Loucy (cell line): ENCODE data around the gene NDE1.
"Not testable (repeated sequence)": the region's sequence is repeated elsewhere in the genome, so short reads cannot be mapped to it uniquely, and the experiment has no call there.

Experiments
- H2AFZ ChIP-seq: fragments of 200-600 bp; sonication (generic); 2 replicates; pipeline ENCODE4 v1.6.0; 2016; ENCODE audit warnings: antibody characterized with exemption, mild to moderate bottlenecking, low read length, moderate library complexity
- H3F3A ChIP-seq: fragments of 200-600 bp; 2 replicates; pipeline ENCODE4 v1.6.0; 2016; ENCODE audit warnings: antibody characterized with exemption, low read depth, mild to moderate bottlenecking
- H3K27me3 ChIP-seq: fragments of 200-600 bp; sonication (generic); 2 replicates; pipeline ENCODE4 v1.6.1; 2014; ENCODE audit warnings: low read length, mild to moderate bottlenecking; ENCODE audit not compliant: insufficient read depth, poor library complexity, severe bottlenecking
- H3K36me3 ChIP-seq: fragments of 200-600 bp; sonication (generic); 2 replicates; pipeline ENCODE4 v1.6.1; 2016; ENCODE audit warnings: low read length; ENCODE audit not compliant: insufficient read depth
- H3K4me1 ChIP-seq: fragments of 200-600 bp; sonication (generic); 2 replicates; pipeline ENCODE4 v1.5.1; 2014; ENCODE audit warnings: low read length, mild to moderate bottlenecking; ENCODE audit not compliant: insufficient read depth, poor library complexity, severe bottlenecking
- H3K4me2 ChIP-seq: fragments of 200-600 bp; sonication (generic); 2 replicates; pipeline ENCODE4 v1.6.0; 2014; ENCODE audit warnings: antibody characterized with exemption, low read length, low read depth, mild to moderate bottlenecking; ENCODE audit not compliant: poor library complexity, severe bottlenecking
- H3K4me3 ChIP-seq: fragments of 200-600 bp; sonication (generic); 2 replicates; pipeline ENCODE4 v1.5.1; 2014; ENCODE audit warnings: low read length, mild to moderate bottlenecking, mixed read lengths; ENCODE audit not compliant: poor library complexity, severe bottlenecking
- H3K79me2 ChIP-seq: fragments of 200-600 bp; sonication (generic); 2 replicates; pipeline ENCODE4 v1.6.1; 2014; ENCODE audit warnings: low read length; ENCODE audit not compliant: insufficient read depth
- H3K9ac ChIP-seq: fragments of 200-600 bp; sonication (generic); 2 replicates; pipeline ENCODE4 v1.6.0; 2014; ENCODE audit warnings: mild to moderate bottlenecking, low read depth, low read length, moderate library complexity; ENCODE audit not compliant: poor library complexity, severe bottlenecking
- H3K9me2 ChIP-seq: fragments of 200-600 bp; sonication (generic); replicated peaks from 2 replicates; pipeline ENCODE4 v1.6.1; 2016; ENCODE audit warnings: low read depth, low read length, mixed read lengths
- H3K9me3 ChIP-seq: fragments of 200-600 bp; sonication (generic); 2 replicates; pipeline ENCODE4 v1.6.1; 2014; ENCODE audit warnings: mild to moderate bottlenecking, antibody characterized with exemption, low read length, low read depth; ENCODE audit not compliant: insufficient read depth
- H4K20me1 ChIP-seq: fragments of 200-600 bp; sonication (generic); 2 replicates; pipeline ENCODE4 v1.6.0; 2014; ENCODE audit warnings: antibody characterized with exemption, low read length, mild to moderate bottlenecking; ENCODE audit not compliant: insufficient read depth, poor library complexity, severe bottlenecking
- EZH2phosphoT487 ChIP-seq: fragments of 200-600 bp; IDR thresholded peaks from 2 replicates; pipeline ENCODE4 v1.6.1; 2018; ENCODE audit warnings: antibody characterized with exemption, mild to moderate bottlenecking, moderate library complexity, borderline replicate concordance
- TF ChIP-seq, protein P1 (sequence below): fragments of 200-600 bp; sonication (generic); conservative IDR thresholded peaks from 2 replicates; pipeline ENCODE4 v1.5.1; 2014; ENCODE audit warnings: mild to moderate bottlenecking, antibody characterized with exemption, low read length

The NDE1 gene

DNA sequence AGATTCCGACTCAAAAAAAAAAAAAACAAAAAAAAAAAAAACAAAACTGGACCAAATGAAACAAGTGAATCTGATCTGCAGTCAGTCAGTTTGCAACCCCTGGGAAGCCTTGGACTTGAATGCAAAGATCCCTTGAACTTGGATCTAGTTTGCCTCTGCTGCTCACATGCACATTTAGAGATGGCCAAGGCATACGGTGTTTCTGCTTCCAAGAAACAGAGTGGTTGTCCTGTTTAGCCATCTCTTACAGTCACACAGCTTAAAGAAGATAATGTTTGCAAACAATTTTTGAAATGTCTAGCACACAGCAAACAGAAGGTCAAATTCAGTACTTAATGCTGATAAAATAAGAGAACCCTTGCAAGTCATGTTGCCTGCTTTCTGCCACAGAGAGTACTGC lies 4.5 kb downstream of the NDE1 start:
- Histone ChIP-seq H2AFZ (no peak overlapping the region), H3K9me2 (no peaks in the 10 kb centered on the region), H4K20me1 (peaks cover 9% of the 10 kb centered on the region), H3K36me3 (no peaks in the 10 kb centered on the region), H3K9ac (no peak overlapping the region), H3K27me3 (no peaks in the 10 kb centered on the region), H3K4me1 (peaks cover 13% of the 10 kb centered on the region), H3K4me3 (no peak overlapping the region), H3K79me2 (peaks cover 81% of the 10 kb centered on the region), H3K4me2 (peak overlapping the region; percentile 64), H3K9me3 (no peaks in the 10 kb centered on the region), H3F3A (no peaks in the 10 kb centered on the region)
- TF ChIP-seq EZH2phosphoT487: no peak
- TF ChIP-seq, protein P1, sequence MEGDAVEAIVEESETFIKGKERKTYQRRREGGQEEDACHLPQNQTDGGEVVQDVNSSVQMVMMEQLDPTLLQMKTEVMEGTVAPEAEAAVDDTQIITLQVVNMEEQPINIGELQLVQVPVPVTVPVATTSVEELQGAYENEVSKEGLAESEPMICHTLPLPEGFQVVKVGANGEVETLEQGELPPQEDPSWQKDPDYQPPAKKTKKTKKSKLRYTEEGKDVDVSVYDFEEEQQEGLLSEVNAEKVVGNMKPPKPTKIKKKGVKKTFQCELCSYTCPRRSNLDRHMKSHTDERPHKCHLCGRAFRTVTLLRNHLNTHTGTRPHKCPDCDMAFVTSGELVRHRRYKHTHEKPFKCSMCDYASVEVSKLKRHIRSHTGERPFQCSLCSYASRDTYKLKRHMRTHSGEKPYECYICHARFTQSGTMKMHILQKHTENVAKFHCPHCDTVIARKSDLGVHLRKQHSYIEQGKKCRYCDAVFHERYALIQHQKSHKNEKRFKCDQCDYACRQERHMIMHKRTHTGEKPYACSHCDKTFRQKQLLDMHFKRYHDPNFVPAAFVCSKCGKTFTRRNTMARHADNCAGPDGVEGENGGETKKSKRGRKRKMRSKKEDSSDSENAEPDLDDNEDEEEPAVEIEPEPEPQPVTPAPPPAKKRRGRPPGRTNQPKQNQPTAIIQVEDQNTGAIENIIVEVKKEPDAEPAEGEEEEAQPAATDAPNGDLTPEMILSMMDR: no peak

DNA sequence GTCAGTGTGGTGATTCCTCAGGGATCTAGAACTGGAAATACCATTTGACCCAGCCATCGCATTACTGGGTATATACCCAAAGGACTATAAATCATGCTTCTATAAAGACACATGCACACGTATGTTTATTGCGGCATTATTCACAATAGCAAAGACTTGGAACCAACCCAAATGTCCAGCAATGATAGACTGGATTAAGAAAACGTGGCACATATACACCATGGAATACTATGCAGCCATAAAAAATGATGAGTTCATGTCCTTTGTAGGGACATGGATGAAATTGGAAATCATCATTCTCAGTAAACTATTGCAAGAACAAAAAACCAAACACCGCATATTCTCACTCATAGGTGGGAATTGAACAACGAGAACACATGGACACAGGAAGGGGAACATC lies 5.5 kb downstream of the NDE1 start:
- not testable (repeated sequence) for H3F3A ChIP-seq, H2AFZ ChIP-seq, H3K27me3 ChIP-seq, H3K9me2 ChIP-seq, H3K9ac ChIP-seq, H4K20me1 ChIP-seq, H3K4me3 ChIP-seq, H3K9me3 ChIP-seq, H3K36me3 ChIP-seq, H3K4me2 ChIP-seq
- peaks cover 83% of the 10 kb centered on the region for H3K79me2 ChIP-seq
- peaks cover 13% of the 10 kb centered on the region for H3K4me1 ChIP-seq

DNA sequence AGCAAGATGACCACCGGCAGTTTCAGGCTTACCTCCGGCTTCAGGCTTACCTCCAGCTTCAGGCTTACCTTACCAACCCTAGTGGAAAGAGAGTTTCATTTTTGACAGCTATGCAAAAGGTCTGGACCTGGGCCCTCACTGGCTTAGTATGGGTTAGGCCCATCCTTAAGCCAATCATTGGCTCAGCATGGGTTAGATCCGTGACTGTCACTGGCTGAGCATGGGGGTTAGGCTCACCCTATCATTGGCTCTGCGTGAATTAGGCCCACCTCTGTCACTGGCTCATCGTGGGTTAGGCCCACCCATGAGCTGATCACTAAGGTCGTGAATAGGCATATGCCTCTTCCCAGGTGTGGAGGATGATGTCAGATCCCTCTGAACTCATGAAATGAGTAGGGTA lies 8.1 kb downstream of the NDE1 start:
- peaks cover 70% of the 10 kb centered on the region for H3K79me2 ChIP-seq
- no peaks in the 10 kb centered on the region for H3F3A ChIP-seq
- H3K4me1 ChIP-seq: peaks cover 3% of the 10 kb centered on the region
- no peak overlapping the region for H3K4me2 ChIP-seq
- no peak overlapping the region for H3K4me3 ChIP-seq
- H3K9ac ChIP-seq: no peak overlapping the region
- H3K9me2 ChIP-seq: no peaks in the 10 kb centered on the region
- H3K36me3 ChIP-seq: no peaks in the 10 kb centered on the region
- peaks cover 5% of the 10 kb centered on the region for H4K20me1 ChIP-seq
- H2AFZ ChIP-seq: no peak overlapping the region
- TF ChIP-seq, protein P1: no peak
- H3K9me3 ChIP-seq: no peaks in the 10 kb centered on the region
- no peaks in the 10 kb centered on the region for H3K27me3 ChIP-seq

DNA sequence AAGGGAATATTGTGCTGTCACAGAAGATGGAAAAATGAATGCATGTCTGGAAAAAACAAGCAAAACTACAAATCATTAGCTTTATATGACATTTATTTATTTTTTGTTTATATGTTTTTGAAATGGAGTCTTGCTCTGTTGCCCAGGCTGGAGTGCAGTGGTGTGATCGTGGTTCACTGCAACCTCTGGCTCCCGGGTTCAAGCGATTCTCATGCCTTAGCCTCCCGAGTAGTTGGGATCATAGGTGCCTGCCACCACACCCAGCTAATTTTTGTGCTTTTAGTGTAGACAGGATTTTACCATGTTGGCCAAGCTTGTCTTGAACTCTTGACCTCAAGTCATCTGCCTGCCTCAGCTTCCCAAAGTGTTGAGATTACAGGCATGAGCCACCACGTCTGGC lies 8.5 kb downstream of the NDE1 start:
- Histone ChIP-seq H3K4me1 (peaks cover under 1% of the 10 kb centered on the region), H3K9me2 (no peaks in the 10 kb centered on the region), H3K9ac (no peak overlapping the region), H3F3A (no peaks in the 10 kb centered on the region), H3K9me3 (no peaks in the 10 kb centered on the region), H3K27me3 (no peaks in the 10 kb centered on the region), H2AFZ (no peak overlapping the region), H3K36me3 (no peaks in the 10 kb centered on the region), H3K4me3 (no peak overlapping the region), H4K20me1 (peaks cover under 1% of the 10 kb centered on the region), H3K79me2 (peaks cover 66% of the 10 kb centered on the region), H3K4me2 (no peak overlapping the region)
- no peak for TF ChIP-seq EZH2phosphoT487
- TF ChIP-seq, protein P1: no peak
